ENCODE results near the gene KCNJ18.
"Not testable (repeated sequence)": the region's sequence is repeated elsewhere in the genome, so short reads cannot be mapped to it uniquely, and the experiment has no call there.

KCNJ18 gene

GRCh38 chr17:21686165-21687015 lies 5.9 kb upstream of the KCNJ18 start:
- no peak for DNase-seq

GRCh38 chr17:21687136-21687953 lies 5.0 kb upstream of the KCNJ18 start:
- no peak for DNase-seq

- DNase-seq = no peak
Measured at GRCh38 chr17:21688293-21688949, 3.9 kb upstream of the KCNJ18 start.

GRCh38 chr17:21689604-21690003 lies 2.7 kb upstream of the KCNJ18 start:
- DNase-seq = no peak

- DNase-seq = not testable (repeated sequence)
Measured at GRCh38 chr17:21690811-21691210, 1.5 kb upstream of the KCNJ18 start.

- DNase-seq = not testable (repeated sequence)
Measured at GRCh38 chr17:21691481-21691880, 842 bp upstream of the KCNJ18 start.

- DNase-seq = not testable (repeated sequence)
Measured at GRCh38 chr17:21692704-21693065, 362 bp downstream of the KCNJ18 start.

- DNase-seq = not testable (repeated sequence)
Measured at GRCh38 chr17:21693391-21693796, 1.1 kb downstream of the KCNJ18 start.

GRCh38 chr17:21693937-21694336 lies 1.6 kb downstream of the KCNJ18 start:
- DNase-seq = not testable (repeated sequence)

- not testable (repeated sequence) for DNase-seq
Measured at GRCh38 chr17:21696227-21696626, 3.9 kb downstream of the KCNJ18 start.

- DNase-seq = not testable (repeated sequence)
Measured at GRCh38 chr17:21696842-21697507, 4.7 kb downstream of the KCNJ18 start.

- DNase-seq = not testable (repeated sequence)
Measured at GRCh38 chr17:21697508-21697860, 5.2 kb downstream of the KCNJ18 start.

GRCh38 chr17:21698437-21699075 lies 6.2 kb downstream of the KCNJ18 start:
- DNase-seq = not testable (repeated sequence)

GRCh38 chr17:21699124-21699523 lies 6.8 kb downstream of the KCNJ18 start:
- DNase-seq = not testable (repeated sequence)

- DNase-seq = not testable (repeated sequence)
Measured at GRCh38 chr17:21699573-21700236, 7.4 kb downstream of the KCNJ18 start.

- DNase-seq = not testable (repeated sequence)
Measured at GRCh38 chr17:21701090-21701489, 8.8 kb downstream of the KCNJ18 start.

GRCh38 chr17:21702029-21702428 lies 9.7 kb downstream of the KCNJ18 start:
- not testable (repeated sequence) for DNase-seq

- not testable (repeated sequence) for DNase-seq
Measured at GRCh38 chr17:21702521-21702920, 10.2 kb downstream of the KCNJ18 start.

- DNase-seq = not testable (repeated sequence)
Measured at GRCh38 chr17:21702940-21703640, 10.8 kb downstream of the KCNJ18 start.

GRCh38 chr17:21703891-21704872 lies 11.9 kb downstream of the KCNJ18 start:
- not testable (repeated sequence) for DNase-seq

Measured in SHP77 (cell line).